Thoracic aorta (tissue), 2 donors: ENCODE measurements around the gene TPPP3. TPM values are rescaled to one million over a fixed set of nuclear protein-coding genes. Genes with fewer than 3 reads are reported as not detected.

Experiments
- ATAC-seq: fragments of 150-250 bp; one replicate; pipeline ENCODE4 v1.8.0; 2017; ENCODE audit warnings: low read depth; ENCODE audit not compliant: insufficient number of reproducible peaks, low FRiP score
- DNase-seq: peaks from one replicate; pipeline ENCODE4 v3.0.0-alpha.2; 2020; ENCODE audit warnings: low spot score
- H3K27ac ChIP-seq, 2 donors: fragments of 200-600 bp; sonication (generic); 1 replicate in 1 of 2; 2 replicates in 1 of 2; pipeline ENCODE4 v1.5.1; 2016; ENCODE audit warnings: mild to moderate bottlenecking in 2 of 2, moderate library complexity in 2 of 2
- H3K27me3 ChIP-seq: fragments of 200-600 bp; sonication (generic); replicated peaks from 2 replicates; pipeline ENCODE4 v1.6.0; 2016; ENCODE audit warnings: mild to moderate bottlenecking; ENCODE audit not compliant: insufficient read depth
- H3K36me3 ChIP-seq: fragments of 200-600 bp; sonication (generic); one replicate; pipeline ENCODE4 v1.5.1; 2016
- H3K4me1 ChIP-seq, 2 donors: fragments of 200-600 bp; sonication (generic); 1 replicate in 1 of 2; 2 replicates in 1 of 2; pipeline versions ENCODE4 v1.5.1 to v1.6.0; 2016; ENCODE audit warnings: low read depth in 2 of 2, mild to moderate bottlenecking in 1 of 2; ENCODE audit not compliant: control insufficient read depth in 1 of 2
- H3K4me3 ChIP-seq: fragments of 200-600 bp; sonication (generic); 2 replicates; pipeline ENCODE4 v1.5.1; 2016; ENCODE audit warnings: mild to moderate bottlenecking
- H3K9me3 ChIP-seq: fragments of 200-600 bp; sonication (generic); 2 replicates; pipeline ENCODE4 v1.5.1; 2016
- CTCF ChIP-seq: fragments of 200-600 bp; sonication (generic); IDR thresholded peaks from one replicate; pipeline ENCODE4 v1.5.1; 2019; ENCODE audit warnings: antibody characterized with exemption
- total RNA-seq, 2 donors: library from RNA; depleted of rRNA; stranded (reverse); fragments of >200 nt; gene quantifications; one replicate each; pipeline versions ENCODE4 v1.1.0 to v1.2.3, GENCODE V29; 2016

The TPPP3 gene
- total RNA-seq, 2 donors from 2014 or later = 12.6 to 34.9 TPM

- H3K9me3 ChIP-seq = no peaks in the 10 kb centered on the region
- peaks cover 3% of the 10 kb centered on the region for H3K27me3 ChIP-seq
- H3K4me3 ChIP-seq = no peak overlapping the region
- no peak for TF ChIP-seq CTCF
- ATAC-seq (no peak), DNase-seq (no peak)
- no peak overlapping the region for H3K27ac ChIP-seq
- no peaks in the 10 kb centered on the region for H3K36me3 ChIP-seq
- peaks cover 6 to 24% of the 10 kb centered on the region in 2 donors for H3K4me1 ChIP-seq
These were observed 1.6 kb downstream of the TPPP3 start for GRCh38 chr16:67391424-67392300.

GRCh38 chr16:67390816-67391423 is 2.4 kb downstream of the TPPP3 start:
- Histone ChIP-seq H3K4me3 (no peak overlapping the region), H3K4me1 (peaks cover 6 to 18% of the 10 kb centered on the region in 2 donors), H3K27ac (no peak overlapping the region), H3K27me3 (peaks cover 3% of the 10 kb centered on the region), H3K9me3 (no peaks in the 10 kb centered on the region), H3K36me3 (no peaks in the 10 kb centered on the region)
- no peak for DNase-seq
- no peak for ATAC-seq
- no peak for TF ChIP-seq CTCF

- Histone ChIP-seq H3K4me3 (no peak overlapping the region), H3K9me3 (no peaks in the 10 kb centered on the region), H3K27ac (no peak overlapping the region), H3K27me3 (peaks cover 3% of the 10 kb centered on the region), H3K36me3 (no peaks in the 10 kb centered on the region), H3K4me1 (peaks cover 6 to 18% of the 10 kb centered on the region in 2 donors)
- DNase-seq = no peak
- ATAC-seq = no peak
- TF ChIP-seq CTCF = no peak
These were observed 3.1 kb downstream of the TPPP3 start for GRCh38 chr16:67389911-67390815.

DNA sequence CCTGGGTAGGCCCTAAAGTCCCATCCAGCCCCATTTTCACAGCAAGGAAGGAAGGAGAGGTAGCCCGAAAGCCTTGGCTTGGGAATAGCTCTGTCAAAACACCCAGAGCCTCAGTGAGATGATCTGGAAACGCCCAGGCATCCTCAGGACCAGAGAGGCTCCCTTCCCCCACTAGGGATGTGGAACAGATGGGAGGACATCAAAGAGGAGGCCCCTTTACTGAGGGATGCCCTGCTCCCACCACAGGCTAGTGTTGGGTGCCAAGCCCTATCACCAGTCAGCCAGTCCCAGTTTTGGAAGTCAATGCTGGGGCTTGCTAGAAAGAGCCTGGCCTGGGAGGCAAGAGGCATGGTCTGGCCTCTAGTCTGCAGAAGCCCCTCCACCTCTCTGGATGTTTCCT is 4.7 kb downstream of the TPPP3 start:
- Histone ChIP-seq H3K9me3 (no peaks in the 10 kb centered on the region), H3K4me3 (no peak overlapping the region), H3K27me3 (no peaks in the 10 kb centered on the region), H3K27ac (no peak overlapping the region), H3K4me1 (peaks cover 3 to 9% of the 10 kb centered on the region in 2 donors), H3K36me3 (no peaks in the 10 kb centered on the region)
- TF ChIP-seq CTCF = no peak
- DNase-seq (no peak), ATAC-seq (no peak)
